HG03196 (cell line): ENCODE measurements around the gene MEGF6.

ENCODE experiments used
- ATAC-seq: cut with Tn5 transposase; IDR thresholded peaks from one replicate; pipeline ENCODE4 v1.9.1; 2021; ENCODE audit not compliant: unreplicated experiment

Gene MEGF6

GRCh38 chr1:3543076-3544039 is 68.0 kb downstream of the MEGF6 start:
- ATAC-seq = no peak

GRCh38 chr1:3542676-3543075 is 68.6 kb downstream of the MEGF6 start:
- no peak for ATAC-seq

GRCh38 chr1:3541936-3542335 is 69.4 kb downstream of the MEGF6 start:
- ATAC-seq = no peak

- no peak for ATAC-seq
These were observed 69.8 kb downstream of the MEGF6 start for GRCh38 chr1:3541465-3541864.

GRCh38 chr1:3540876-3541275 is 70.4 kb downstream of the MEGF6 start:
- no peak for ATAC-seq

- no peak for ATAC-seq
These were observed 71.4 kb downstream of the MEGF6 start for GRCh38 chr1:3539707-3540425.

- ATAC-seq = no peak
These were observed 73.9 kb downstream of the MEGF6 start for GRCh38 chr1:3537359-3537758.

- ATAC-seq = no peak
These were observed 74.7 kb downstream of the MEGF6 start for GRCh38 chr1:3536420-3537195.

GRCh38 chr1:3535732-3536131 is 75.6 kb downstream of the MEGF6 start:
- no peak for ATAC-seq

- no peak for ATAC-seq
These were observed 76.3 kb downstream of the MEGF6 start for GRCh38 chr1:3534803-3535637.

GRCh38 chr1:3533067-3534048 is 78.0 kb downstream of the MEGF6 start:
- ATAC-seq = no peak

GRCh38 chr1:3531928-3532327 is 79.4 kb downstream of the MEGF6 start:
- ATAC-seq = no peak

- no peak for ATAC-seq
These were observed 80.1 kb downstream of the MEGF6 start for GRCh38 chr1:3530926-3531818.

GRCh38 chr1:3530086-3530925 is 81.0 kb downstream of the MEGF6 start:
- no peak for ATAC-seq

- ATAC-seq = no peak
These were observed 82.1 kb downstream of the MEGF6 start for GRCh38 chr1:3529099-3529729.

GRCh38 chr1:3527774-3528173 is 83.5 kb downstream of the MEGF6 start:
- ATAC-seq = no peak
